ENCODE measurements around the gene DOK1. TPM values are rescaled to one million over a fixed set of nuclear protein-coding genes. Genes with fewer than 3 reads are reported as not detected.

The DOK1 gene
- 31.0 and 31.3 TPM in 2 replicates for total RNA-seq

GRCh38 chr2:74553892-74554819 is at the start of gene DOK1, which contains the start of gene LOXL3:
Gene DOK1, plus strand, starts transcription at chr2:74554720. Its CDS starts 35 bp downstream, at chr2:74554755.
Gene LOXL3, minus strand, starts transcription at chr2:74553942. Its CDS starts 1,308 bp downstream, at chr2:74552634.

GRCh38 chr2:74507145-74507925 is 47.2 kb upstream of the DOK1 start, which contains the start of gene PCGF1:
Gene PCGF1, minus strand, starts transcription at chr2:74507695. Its CDS starts 27 bp downstream, at chr2:74507668.

GRCh38 chr2:74514368-74515270 is 39.9 kb upstream of the DOK1 start, which contains the start of gene TLX2:
Gene TLX2, plus strand, starts transcription at chr2:74514450. Its CDS starts 357 bp downstream, at chr2:74514807.

GRCh38 chr2:74525717-74526648 is 28.5 kb upstream of the DOK1 start, which contains the start of gene DQX1:
Gene DQX1, minus strand, starts transcription at chr2:74526231. Its CDS starts 502 bp downstream, at chr2:74525729.

GRCh38 chr2:74529357-74530238 is 24.9 kb upstream of the DOK1 start, which contains the start of the genes AUP1 and HTRA2:
Gene AUP1, minus strand, starts transcription at chr2:74529706. Its CDS starts 77 bp downstream, at chr2:74529629.
Gene HTRA2, plus strand, starts transcription at chr2:74529933. Its CDS starts 74 bp downstream, at chr2:74530007.

Other genes starting within 250 kb of the DOK1 start
- 0.81 and 1.1 TPM in 2 replicates for gene SLC4A5, start 211.3 kb upstream of the DOK1 start, total RNA-seq
- gene DCTN1, start 174.4 kb upstream of the DOK1 start, total RNA-seq = 166 and 172 TPM in 2 replicates
- 3.1 and 3.8 TPM in 2 replicates for gene C2orf81, start 133.1 kb upstream of the DOK1 start, total RNA-seq
- gene WDR54, start 133.0 kb upstream of the DOK1 start, total RNA-seq = 20.3 and 25.6 TPM in 2 replicates
- 19.2 and 21.7 TPM in 2 replicates for gene RTKN, start 112.8 kb upstream of the DOK1 start, total RNA-seq
- 12.8 and 23.1 TPM in 2 replicates for gene INO80B, start 99.6 kb upstream of the DOK1 start, total RNA-seq
- gene WBP1, start 96.3 kb upstream of the DOK1 start, total RNA-seq = 42.7 and 54.3 TPM in 2 replicates
- gene MOGS, start 89.3 kb upstream of the DOK1 start, total RNA-seq = 48.5 and 63.1 TPM in 2 replicates
- 19.3 and 21.6 TPM in 2 replicates for gene MRPL53, start 82.0 kb upstream of the DOK1 start, total RNA-seq
- 17.7 and 27.6 TPM in 2 replicates for gene CCDC142, start 71.7 kb upstream of the DOK1 start, total RNA-seq
- gene TTC31, start 71.6 kb upstream of the DOK1 start, total RNA-seq = 17.0 and 19.0 TPM in 2 replicates
- 1.9 and 2.1 TPM in 2 replicates for gene LBX2, start 55.1 kb upstream of the DOK1 start, total RNA-seq
- 28.4 and 34.1 TPM in 2 replicates for gene PCGF1, start 47.0 kb upstream of the DOK1 start, total RNA-seq
- gene TLX2, start 40.3 kb upstream of the DOK1 start, total RNA-seq = not detected in 2 replicates
- 0.16 TPM in 1 of 2 replicates, not detected in the other for gene DQX1, start 28.5 kb upstream of the DOK1 start, total RNA-seq
- gene AUP1, start 25.0 kb upstream of the DOK1 start, total RNA-seq = 65.1 and 68.2 TPM in 2 replicates
- 41.3 and 42.7 TPM in 2 replicates for gene HTRA2, start 24.8 kb upstream of the DOK1 start, total RNA-seq
- gene LOXL3, start 778 bp upstream of the DOK1 start, total RNA-seq = 14.7 and 20.6 TPM in 2 replicates
- 0.12 and 0.16 TPM in 2 replicates for gene M1AP, start 93.6 kb downstream of the DOK1 start, total RNA-seq
- gene SEMA4F, start 99.5 kb downstream of the DOK1 start, total RNA-seq = 9.7 and 10.1 TPM in 2 replicates

Measured in hair follicle dermal papilla cell (primary cell).